Measurements from ENCODE around the gene SENP1.

The SENP1 gene

GRCh38 chr12:48001505-48002413, 104.1 kb downstream of the SENP1 start:
- H3K27ac ChIP-seq = no peak overlapping the region
- H3K4me3 ChIP-seq (ENCODE audit: low read depth, low read length) = peak overlapping the region; percentile 52
- peak; percentile 53 for DNase-seq
- H3K27me3 ChIP-seq (ENCODE audit: insufficient read depth, low read depth, severe bottlenecking) = peaks cover 44% of the 10 kb centered on the region
- TF ChIP-seq, protein P1, sequence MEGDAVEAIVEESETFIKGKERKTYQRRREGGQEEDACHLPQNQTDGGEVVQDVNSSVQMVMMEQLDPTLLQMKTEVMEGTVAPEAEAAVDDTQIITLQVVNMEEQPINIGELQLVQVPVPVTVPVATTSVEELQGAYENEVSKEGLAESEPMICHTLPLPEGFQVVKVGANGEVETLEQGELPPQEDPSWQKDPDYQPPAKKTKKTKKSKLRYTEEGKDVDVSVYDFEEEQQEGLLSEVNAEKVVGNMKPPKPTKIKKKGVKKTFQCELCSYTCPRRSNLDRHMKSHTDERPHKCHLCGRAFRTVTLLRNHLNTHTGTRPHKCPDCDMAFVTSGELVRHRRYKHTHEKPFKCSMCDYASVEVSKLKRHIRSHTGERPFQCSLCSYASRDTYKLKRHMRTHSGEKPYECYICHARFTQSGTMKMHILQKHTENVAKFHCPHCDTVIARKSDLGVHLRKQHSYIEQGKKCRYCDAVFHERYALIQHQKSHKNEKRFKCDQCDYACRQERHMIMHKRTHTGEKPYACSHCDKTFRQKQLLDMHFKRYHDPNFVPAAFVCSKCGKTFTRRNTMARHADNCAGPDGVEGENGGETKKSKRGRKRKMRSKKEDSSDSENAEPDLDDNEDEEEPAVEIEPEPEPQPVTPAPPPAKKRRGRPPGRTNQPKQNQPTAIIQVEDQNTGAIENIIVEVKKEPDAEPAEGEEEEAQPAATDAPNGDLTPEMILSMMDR (IDR thresholded peaks at IDR 0.05; ENCODE audit: low read depth, low read length) = no peak
- H3K9me3 ChIP-seq (ENCODE audit: severe bottlenecking) = no peaks in the 10 kb centered on the region
- H3K36me3 ChIP-seq = no peaks in the 10 kb centered on the region

DNA sequence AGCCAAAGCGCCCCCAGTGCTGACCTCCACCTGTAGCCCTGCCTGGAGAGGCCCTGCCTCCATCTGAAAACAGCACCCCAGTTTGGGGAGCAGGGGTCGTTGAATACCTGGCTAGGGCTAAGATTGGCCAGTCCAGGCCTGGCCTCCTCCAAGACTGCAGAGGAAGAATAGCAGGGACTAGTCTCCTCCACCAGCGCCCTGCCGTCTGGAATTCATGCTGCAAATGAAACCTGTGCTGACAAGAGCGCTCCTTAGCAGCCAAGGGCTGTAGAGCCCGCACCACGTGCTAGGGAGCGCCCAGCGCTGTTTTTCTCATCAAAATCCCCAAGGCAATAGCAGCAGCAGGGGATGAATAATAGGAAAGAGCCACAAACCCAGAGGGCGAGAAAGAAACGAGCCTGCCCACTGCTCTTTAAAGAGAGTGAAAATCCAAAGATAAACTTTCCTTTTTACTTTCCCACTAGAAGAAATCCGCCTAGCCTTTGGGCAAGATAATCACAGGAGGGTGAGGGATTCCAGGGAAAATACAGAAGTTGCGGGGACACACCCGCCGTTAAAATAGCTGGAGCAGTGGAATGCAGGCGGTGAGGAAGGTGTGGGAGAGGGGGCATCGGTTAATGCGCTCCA, 104.9 kb downstream of the SENP1 start:
- no peak for DNase-seq
- no peaks in the 10 kb centered on the region for H3K9me3 ChIP-seq (ENCODE audit: severe bottlenecking)
- H3K27ac ChIP-seq = no peak overlapping the region
- TF ChIP-seq, protein P1 (IDR thresholded peaks at IDR 0.05; ENCODE audit: low read depth, low read length) = no peak
- no peaks in the 10 kb centered on the region for H3K36me3 ChIP-seq
- H3K4me3 ChIP-seq (ENCODE audit: low read depth, low read length) = peak overlapping the region; percentile 52
- peaks cover 41% of the 10 kb centered on the region for H3K27me3 ChIP-seq (ENCODE audit: insufficient read depth, low read depth, severe bottlenecking)

DNA sequence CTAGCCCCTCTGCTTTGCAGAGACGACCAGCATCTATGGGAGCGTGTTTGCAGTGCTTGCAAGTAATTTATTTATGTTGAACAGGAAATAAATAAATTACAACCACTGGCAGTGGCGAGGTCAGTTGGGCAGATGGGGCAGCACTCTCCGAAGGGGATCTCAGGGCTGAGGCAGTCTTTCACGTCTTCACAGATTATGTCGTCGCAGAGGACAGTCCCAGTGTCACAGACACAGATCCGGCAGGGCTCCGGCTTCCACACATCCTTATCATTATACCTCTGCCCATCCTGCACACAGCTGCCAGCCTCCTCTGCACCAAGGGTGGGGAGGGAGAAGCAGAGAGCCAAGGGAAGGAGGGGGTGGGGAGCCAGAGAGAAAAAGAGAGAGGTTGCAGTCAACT, 106.1 kb downstream of the SENP1 start:
- Histone ChIP-seq H3K36me3 (no peaks in the 10 kb centered on the region), H3K27ac (no peak overlapping the region), H3K27me3 (ENCODE audit: insufficient read depth, low read depth, severe bottlenecking) (peaks cover 33% of the 10 kb centered on the region), H3K9me3 (ENCODE audit: severe bottlenecking) (no peaks in the 10 kb centered on the region), H3K4me3 (ENCODE audit: low read depth, low read length) (no peak overlapping the region)
- no peak for DNase-seq
- TF ChIP-seq, protein P1 (IDR thresholded peaks at IDR 0.05; ENCODE audit: low read depth, low read length) = no peak

DNA sequence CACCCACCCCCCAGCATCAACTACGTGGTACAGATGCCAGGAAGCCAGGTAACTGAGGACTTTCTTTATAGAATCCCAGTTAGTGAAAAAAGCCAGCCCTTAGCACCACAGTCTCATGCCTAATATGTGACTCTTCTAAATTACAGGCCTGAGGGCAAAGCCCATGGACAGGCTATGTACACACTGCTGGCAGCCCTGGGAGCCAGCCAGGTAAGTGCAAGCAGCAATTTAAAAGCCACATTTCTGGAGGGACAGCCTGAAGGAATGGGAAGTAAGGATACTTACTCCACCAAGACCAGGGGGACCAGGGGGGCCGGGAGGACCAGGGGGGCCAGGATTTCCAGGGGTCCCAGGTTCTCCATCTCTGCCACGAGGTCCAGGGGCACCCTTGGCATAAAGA, 108.6 kb downstream of the SENP1 start:
- Histone ChIP-seq H3K27me3 (ENCODE audit: insufficient read depth, low read depth, severe bottlenecking) (peaks cover 8% of the 10 kb centered on the region), H3K4me3 (ENCODE audit: low read depth, low read length) (no peak overlapping the region), H3K36me3 (no peaks in the 10 kb centered on the region), H3K9me3 (ENCODE audit: severe bottlenecking) (no peaks in the 10 kb centered on the region), H3K27ac (no peak overlapping the region)
- DNase-seq = no peak
- TF ChIP-seq, protein P1 (IDR thresholded peaks at IDR 0.05; ENCODE audit: low read depth, low read length) = no peak

DNA sequence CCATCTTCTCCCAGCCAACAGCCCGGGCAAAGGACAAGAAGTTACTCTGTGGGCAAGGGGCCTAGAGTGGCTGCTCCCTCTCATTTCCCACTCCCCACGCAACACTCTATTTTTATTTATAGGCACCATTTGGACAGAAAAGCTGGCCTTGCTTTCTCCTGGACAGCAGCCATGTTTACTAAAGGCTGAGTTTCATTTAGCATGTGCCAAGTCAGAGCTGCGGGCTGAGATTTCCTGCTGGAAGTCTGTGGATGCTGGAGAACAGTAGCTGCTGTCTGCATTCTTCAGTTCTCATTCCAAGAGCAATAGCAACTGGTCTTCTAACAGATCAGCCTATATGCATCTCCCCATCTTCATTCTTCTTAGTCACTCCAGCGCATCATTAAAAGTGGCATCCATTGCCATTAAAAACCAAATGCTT, 109.9 kb downstream of the SENP1 start:
- Histone ChIP-seq H3K27ac (no peak overlapping the region), H3K36me3 (no peaks in the 10 kb centered on the region), H3K4me3 (ENCODE audit: low read depth, low read length) (no peak overlapping the region), H3K9me3 (ENCODE audit: severe bottlenecking) (no peaks in the 10 kb centered on the region), H3K27me3 (ENCODE audit: insufficient read depth, low read depth, severe bottlenecking) (no peaks in the 10 kb centered on the region)
- no peak for DNase-seq
- TF ChIP-seq, protein P1 (IDR thresholded peaks at IDR 0.05; ENCODE audit: low read depth, low read length) = no peak
